ENCODE results near the gene TM2D3. TPM values are rescaled to one million over a fixed set of nuclear protein-coding genes. Genes with fewer than 3 reads are reported as not detected.

The TM2D3 gene
- total and polyA plus RNA-seq, 10 donors, result 33.6 to 97.4 (median 52.5) TPM

DNA sequence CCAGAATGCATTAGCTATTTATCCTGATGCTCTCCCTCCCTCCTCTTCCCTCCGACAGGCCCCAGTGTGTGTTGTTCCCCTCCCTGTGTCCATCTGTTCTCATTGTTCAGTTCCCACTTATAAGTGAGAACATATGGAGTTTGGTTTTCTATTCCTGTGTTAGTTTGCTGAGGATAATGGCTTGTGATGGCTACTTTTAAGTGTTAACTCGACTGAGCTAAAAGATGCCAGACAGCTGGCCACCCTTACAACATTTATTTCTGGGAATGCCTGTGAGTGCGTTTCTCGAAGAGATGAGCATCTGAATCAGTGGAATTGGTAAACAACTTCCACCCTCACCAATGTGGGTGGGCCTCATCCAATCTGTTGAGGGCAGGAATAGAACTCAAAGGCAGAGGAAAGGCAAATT is 24.7 kb upstream of the TM2D3 start:
- H3K4me3 ChIP-seq, result no peak overlapping the region
- no peak for DNase-seq
- intact Hi-C loops (cut with DNase I; ENCODE audit: low total_unique reads), result no loop called here
- no peak overlapping the region for H3K27ac ChIP-seq
- no peaks in the 10 kb centered on the region for H3K27me3 ChIP-seq (replicated peaks in 1 of 7)
- H3K4me1 ChIP-seq, result no peaks in the 10 kb centered on the region
- peaks cover 0 to 75% (median 36%) of the 10 kb centered on the region in 6 donors for H3K36me3 ChIP-seq
- WGBS, 5 donors, result 88 to 96% (median 92%) methylated on average over 4 of the region's 4 CpGs
- H3K9me3 ChIP-seq, result no peaks in the 10 kb centered on the region
- TF ChIP-seq, protein P1, sequence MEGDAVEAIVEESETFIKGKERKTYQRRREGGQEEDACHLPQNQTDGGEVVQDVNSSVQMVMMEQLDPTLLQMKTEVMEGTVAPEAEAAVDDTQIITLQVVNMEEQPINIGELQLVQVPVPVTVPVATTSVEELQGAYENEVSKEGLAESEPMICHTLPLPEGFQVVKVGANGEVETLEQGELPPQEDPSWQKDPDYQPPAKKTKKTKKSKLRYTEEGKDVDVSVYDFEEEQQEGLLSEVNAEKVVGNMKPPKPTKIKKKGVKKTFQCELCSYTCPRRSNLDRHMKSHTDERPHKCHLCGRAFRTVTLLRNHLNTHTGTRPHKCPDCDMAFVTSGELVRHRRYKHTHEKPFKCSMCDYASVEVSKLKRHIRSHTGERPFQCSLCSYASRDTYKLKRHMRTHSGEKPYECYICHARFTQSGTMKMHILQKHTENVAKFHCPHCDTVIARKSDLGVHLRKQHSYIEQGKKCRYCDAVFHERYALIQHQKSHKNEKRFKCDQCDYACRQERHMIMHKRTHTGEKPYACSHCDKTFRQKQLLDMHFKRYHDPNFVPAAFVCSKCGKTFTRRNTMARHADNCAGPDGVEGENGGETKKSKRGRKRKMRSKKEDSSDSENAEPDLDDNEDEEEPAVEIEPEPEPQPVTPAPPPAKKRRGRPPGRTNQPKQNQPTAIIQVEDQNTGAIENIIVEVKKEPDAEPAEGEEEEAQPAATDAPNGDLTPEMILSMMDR (IDR thresholded peaks at IDR 0.05 in 8 of 11, conservative IDR thresholded peaks at IDR 0.05 in 3 of 11), result no peak
- no peak for TF ChIP-seq POLR2A (IDR thresholded peaks at IDR 0.05)
- no peak for TF ChIP-seq POLR2AphosphoS5 (IDR thresholded peaks at IDR 0.05)

DNA sequence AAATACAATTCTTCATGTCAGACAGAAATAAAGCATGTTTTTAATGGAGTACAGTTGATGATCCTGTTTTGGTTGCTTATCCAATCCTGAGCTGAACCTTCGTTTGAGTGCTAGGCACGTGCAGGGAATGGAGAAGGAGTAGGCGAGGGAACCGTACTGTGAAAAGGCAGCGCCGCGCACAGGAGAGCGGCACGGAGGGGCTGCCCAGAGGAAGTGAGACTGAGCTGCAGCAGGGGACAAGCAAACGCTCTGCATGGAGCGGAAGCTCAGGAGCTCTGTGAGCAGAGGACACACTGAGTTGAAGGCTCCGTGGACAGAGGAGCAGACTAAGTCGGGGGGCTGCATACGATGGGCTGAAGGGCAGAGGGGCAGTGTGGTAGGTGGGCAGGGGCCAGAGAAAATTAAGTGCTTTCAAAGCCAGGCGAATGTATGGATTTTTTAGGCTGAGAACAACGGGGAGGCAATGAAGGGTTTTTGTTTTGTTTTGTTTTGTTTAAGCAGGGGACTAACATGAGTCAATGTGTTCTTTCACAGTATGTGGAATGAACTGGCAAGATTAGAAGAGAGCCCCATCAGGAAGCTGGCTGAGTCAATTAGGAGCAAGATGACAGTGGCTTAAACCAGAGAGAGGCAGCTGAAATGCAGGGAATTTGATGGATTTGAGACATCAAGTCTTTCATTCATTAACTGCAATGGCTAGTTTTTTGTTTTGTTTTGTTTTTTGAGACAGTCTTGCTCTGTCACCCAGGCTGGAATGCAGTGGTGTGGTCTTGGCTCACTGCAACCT is 23.8 kb upstream of the TM2D3 start:
- WGBS, 5 donors, result 80 to 83% (median 83%) methylated on average over 16 of the region's 16 CpGs
- intact Hi-C loops (cut with DNase I; ENCODE audit: low total_unique reads), result no loop called here
- Histone ChIP-seq H3K27me3 (replicated peaks in 1 of 7) (no peaks in the 10 kb centered on the region), H3K36me3 (peaks cover 0 to 75% (median 41%) of the 10 kb centered on the region in 6 donors), H3K9me3 (no peaks in the 10 kb centered on the region), H3K27ac (no peak overlapping the region), H3K4me1 (no peaks in the 10 kb centered on the region), H3K4me3 (peak overlapping the region in 1 of 8 donors; percentile 30)
- DNase-seq, result peak; percentile 75
- TF ChIP-seq, protein P1 (IDR thresholded peaks at IDR 0.05 in 8 of 11, conservative IDR thresholded peaks at IDR 0.05 in 3 of 11), result no peak
- TF ChIP-seq POLR2AphosphoS5 (IDR thresholded peaks at IDR 0.05), result peak in 2 of 3 donors; percentile 12 to 30

DNA sequence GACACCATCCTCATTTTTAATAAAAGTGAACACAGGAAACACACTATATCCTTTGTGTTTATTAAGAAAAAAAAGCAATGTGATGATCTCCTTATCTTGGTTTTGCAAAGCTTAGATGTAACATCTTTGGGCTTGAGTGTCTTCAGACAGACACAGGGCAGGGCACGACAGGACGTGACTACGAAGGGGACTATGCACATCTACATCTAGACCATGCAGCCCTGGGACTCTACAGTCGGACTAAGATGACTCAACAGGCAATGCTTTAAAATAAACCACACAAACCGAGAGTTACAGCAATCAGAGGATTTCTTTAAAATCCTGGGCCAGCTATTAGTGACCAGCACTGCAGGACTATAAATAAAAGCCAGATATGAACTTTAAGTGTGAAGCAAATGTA is 22.8 kb upstream of the TM2D3 start:
- no peaks in the 10 kb centered on the region for H3K4me1 ChIP-seq
- WGBS, 5 donors, result 76 to 92% (median 82%) methylated on average over 5 of the region's 5 CpGs
- DNase-seq, result no peak
- TF ChIP-seq POLR2A (IDR thresholded peaks at IDR 0.05) (no peak), POLR2AphosphoS5 (IDR thresholded peaks at IDR 0.05) (no peak)
- TF ChIP-seq, protein P1 (IDR thresholded peaks at IDR 0.05 in 8 of 11, conservative IDR thresholded peaks at IDR 0.05 in 3 of 11), result no peak
- H3K4me3 ChIP-seq, result no peak overlapping the region
- no peaks in the 10 kb centered on the region for H3K9me3 ChIP-seq
- no peaks in the 10 kb centered on the region for H3K27me3 ChIP-seq (replicated peaks in 1 of 7)
- intact Hi-C loops (cut with DNase I; ENCODE audit: low total_unique reads), result no loop called here
- H3K36me3 ChIP-seq, result peaks cover 0 to 75% (median 45%) of the 10 kb centered on the region in 6 donors
- H3K27ac ChIP-seq, result no peak overlapping the region

DNA sequence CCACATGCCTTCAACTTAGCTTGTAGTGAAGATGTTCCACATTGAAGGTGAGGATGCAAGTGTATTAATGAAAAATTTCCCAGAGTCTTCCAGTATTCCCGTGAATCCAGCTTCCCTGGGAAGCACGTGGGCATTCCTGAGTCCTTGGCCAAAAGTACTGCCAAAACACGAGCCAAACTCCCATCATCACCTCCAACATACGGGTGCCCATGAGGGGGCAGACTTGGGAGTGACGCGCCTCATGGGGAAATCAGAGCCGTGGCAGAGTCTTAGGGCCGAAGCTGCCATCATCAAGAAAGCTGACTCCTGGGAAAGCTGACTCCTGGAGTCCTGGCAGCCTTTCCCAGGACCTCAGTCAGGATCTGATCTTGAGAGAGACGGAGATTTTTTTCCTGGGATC is 20.1 kb upstream of the TM2D3 start:
- no peaks in the 10 kb centered on the region for H3K4me1 ChIP-seq
- WGBS, 5 donors, result 81 to 95% (median 88%) methylated on average over 9 of the region's 9 CpGs
- H3K27ac ChIP-seq, result no peak overlapping the region
- H3K9me3 ChIP-seq, result peaks cover 0 to 4% (median under 1%) of the 10 kb centered on the region in 8 donors
- TF ChIP-seq POLR2A (IDR thresholded peaks at IDR 0.05) (no peak), POLR2AphosphoS5 (IDR thresholded peaks at IDR 0.05) (no peak)
- TF ChIP-seq, protein P1 (IDR thresholded peaks at IDR 0.05 in 8 of 11, conservative IDR thresholded peaks at IDR 0.05 in 3 of 11), result no peak
- H3K4me3 ChIP-seq, result no peak overlapping the region
- no peak for DNase-seq
- intact Hi-C loops (cut with DNase I; ENCODE audit: low total_unique reads), result no loop called here
- H3K36me3 ChIP-seq, result peaks cover 0 to 95% (median 45%) of the 10 kb centered on the region in 6 donors
- no peaks in the 10 kb centered on the region for H3K27me3 ChIP-seq (replicated peaks in 1 of 7)

Measured in spleen (tissue), 11 donors.